Stomach (tissue), 4 donors: ENCODE measurements around the gene ZFR2.

Experiments used
- EP300 ChIP-seq: sonication (generic); formaldehyde crosslinking; IDR thresholded peaks from one replicate; pipeline ENCODE4 v1.6.1; 2017; ENCODE audit warnings: antibody characterized with exemption
- POLR2A ChIP-seq, 4 donors: fragments of 450-650 bp; IDR thresholded peaks; one replicate each; pipeline ENCODE4 v1.6.1; 2016; ENCODE audit warnings: antibody characterized with exemption in 4 of 4, control low read depth in 2 of 4, mild to moderate bottlenecking in 1 of 4, moderate library complexity in 1 of 4
- POLR2AphosphoS5 ChIP-seq, 3 donors: sonication (generic); formaldehyde crosslinking; IDR thresholded peaks; one replicate each; pipeline ENCODE4 v1.6.1; 2016; ENCODE audit warnings: antibody characterized with exemption in 3 of 3
- TF ChIP-seq, protein P1 (sequence below), 7 experiments: fragments of 450-650 bp in 4 of 7; fragments of 200-600 bp in 3 of 7; sonication (generic) in 3 of 7; IDR thresholded peaks; one replicate each; pipeline ENCODE4 v1.5.1; 2016 to 2019; ENCODE audit warnings: antibody characterized with exemption in 7 of 7, control low read depth in 2 of 7, mild to moderate bottlenecking in 1 of 7

DNA sequence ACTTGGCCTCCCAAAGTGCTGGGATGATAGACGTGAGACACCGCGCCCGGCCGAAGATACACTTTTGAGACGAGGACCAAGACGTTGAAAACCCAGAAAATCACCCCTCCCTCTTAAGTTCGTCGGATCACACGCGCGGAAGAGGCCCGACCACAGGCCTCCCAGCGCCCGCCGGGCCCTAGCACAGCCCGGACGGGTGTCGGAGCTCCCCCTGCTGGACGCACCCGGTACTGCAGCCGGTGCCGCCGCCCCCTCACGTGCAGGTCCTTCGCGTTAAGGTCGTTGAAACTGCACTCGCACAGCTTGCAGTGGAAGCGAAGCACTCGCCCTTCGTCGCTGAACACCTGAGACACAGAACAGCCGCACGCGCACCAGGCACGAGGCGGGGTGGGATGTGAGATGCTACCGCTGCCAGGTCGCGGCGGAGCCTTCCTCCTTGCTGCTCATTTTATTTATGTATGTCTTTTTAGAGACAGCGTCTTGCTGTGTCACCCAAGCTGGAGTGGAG is 46.9 kb downstream of the ZFR2 start:
- TF ChIP-seq, protein P1, sequence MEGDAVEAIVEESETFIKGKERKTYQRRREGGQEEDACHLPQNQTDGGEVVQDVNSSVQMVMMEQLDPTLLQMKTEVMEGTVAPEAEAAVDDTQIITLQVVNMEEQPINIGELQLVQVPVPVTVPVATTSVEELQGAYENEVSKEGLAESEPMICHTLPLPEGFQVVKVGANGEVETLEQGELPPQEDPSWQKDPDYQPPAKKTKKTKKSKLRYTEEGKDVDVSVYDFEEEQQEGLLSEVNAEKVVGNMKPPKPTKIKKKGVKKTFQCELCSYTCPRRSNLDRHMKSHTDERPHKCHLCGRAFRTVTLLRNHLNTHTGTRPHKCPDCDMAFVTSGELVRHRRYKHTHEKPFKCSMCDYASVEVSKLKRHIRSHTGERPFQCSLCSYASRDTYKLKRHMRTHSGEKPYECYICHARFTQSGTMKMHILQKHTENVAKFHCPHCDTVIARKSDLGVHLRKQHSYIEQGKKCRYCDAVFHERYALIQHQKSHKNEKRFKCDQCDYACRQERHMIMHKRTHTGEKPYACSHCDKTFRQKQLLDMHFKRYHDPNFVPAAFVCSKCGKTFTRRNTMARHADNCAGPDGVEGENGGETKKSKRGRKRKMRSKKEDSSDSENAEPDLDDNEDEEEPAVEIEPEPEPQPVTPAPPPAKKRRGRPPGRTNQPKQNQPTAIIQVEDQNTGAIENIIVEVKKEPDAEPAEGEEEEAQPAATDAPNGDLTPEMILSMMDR (IDR thresholded peaks at IDR 0.05): peak in 6 of 7 experiments; percentile 99 to 100 (median 100)
- TF ChIP-seq POLR2AphosphoS5 (IDR thresholded peaks at IDR 0.05) (peak in 1 of 3 donors; percentile 36), POLR2A (IDR thresholded peaks at IDR 0.05) (no peak), EP300 (no peak)
